HepG2 (cell line): ENCODE results near the gene PRMT2. TPM values are rescaled to one million over a fixed set of nuclear protein-coding genes. Genes with fewer than 3 reads are reported as not detected.

ENCODE experiments used
- FOSL2 ChIP-seq: sonication (generic); formaldehyde crosslinking; IDR thresholded peaks from 2 replicates; pipeline ENCODE4 v1.4.0; 2020; ENCODE audit warnings: missing genetic modification reagents
- FOXJ3 ChIP-seq: sonication (generic); formaldehyde crosslinking; IDR thresholded peaks from 2 replicates; pipeline ENCODE4 v1.4.0; 2020; ENCODE audit warnings: missing genetic modification reagents, mild to moderate bottlenecking, borderline replicate concordance
- GTF2F1 ChIP-seq: fragments of 150-350 bp; IDR thresholded peaks from 2 replicates; pipeline ENCODE4 v1.6.1; 2014; ENCODE audit warnings: low read length
- HOXA5 ChIP-seq: sonication (generic); formaldehyde crosslinking; IDR thresholded peaks from 2 replicates; pipeline ENCODE4 v1.4.0; 2020; ENCODE audit warnings: missing genetic modification reagents
- KDM3A ChIP-seq: IDR thresholded peaks from 2 replicates; pipeline ENCODE4 v1.6.1; 2018; ENCODE audit warnings: low read depth, missing compliant biosample characterization
- LCORL ChIP-seq, 2 experiments: fragments of 450-650 bp in 1 of 2; sonication (generic) in 1 of 2; formaldehyde crosslinking in 1 of 2; IDR thresholded peaks; 2 replicates each; pipeline versions ENCODE4 v1.5.0 to v1.6.1; 2017 to 2020; ENCODE audit warnings: antibody characterized with exemption in 1 of 2, missing genetic modification reagents in 1 of 2
- MED1 ChIP-seq: sonication (generic); formaldehyde crosslinking; IDR thresholded peaks from 2 replicates; pipeline ENCODE4 v1.4.0; 2020; ENCODE audit warnings: missing genetic modification reagents
- MXD4 ChIP-seq: IDR thresholded peaks from 2 replicates; pipeline ENCODE4 v1.6.1; 2016; ENCODE audit warnings: mild to moderate bottlenecking, missing biosample characterization, missing genetic modification reagents
- POGZ ChIP-seq: sonication (generic); formaldehyde crosslinking; IDR thresholded peaks from 2 replicates; pipeline ENCODE4 v1.4.0; 2020; ENCODE audit warnings: mild to moderate bottlenecking, missing genetic modification reagents
- POLR2A ChIP-seq, 2 experiments: IDR thresholded peaks; 2 replicates each; pipeline ENCODE4 v1.6.1; 2011; ENCODE audit warnings: low read depth in 2 of 2, low read length in 2 of 2, mild to moderate bottlenecking in 1 of 2, moderate library complexity in 1 of 2; ENCODE audit not compliant: insufficient read depth in 1 of 2
- POLR2G ChIP-seq: fragments of 200-400 bp; formaldehyde crosslinking; IDR thresholded peaks from 2 replicates; pipeline ENCODE4 v1.6.1; 2018; ENCODE audit warnings: mild to moderate bottlenecking, low read depth, low read length, moderate library complexity
- SAP130 ChIP-seq: IDR thresholded peaks from 2 replicates; pipeline ENCODE4 v1.6.1; 2016; ENCODE audit warnings: low read depth
- SNAPC2 ChIP-seq: sonication (generic); formaldehyde crosslinking; IDR thresholded peaks from 2 replicates; pipeline ENCODE4 v1.8.1; 2022; ENCODE audit warnings: mild to moderate bottlenecking, missing genetic modification reagents
- THYN1 ChIP-seq: sonication (generic); formaldehyde crosslinking; IDR thresholded peaks from 2 replicates; pipeline ENCODE4 v1.8.1; 2023; ENCODE audit warnings: low read depth, mild to moderate bottlenecking, moderate library complexity, missing genetic modification reagents, borderline replicate concordance
- YY1 ChIP-seq: IDR thresholded peaks from 2 replicates; pipeline ENCODE4 v1.6.1; 2011; ENCODE audit warnings: low read length, low read depth, moderate library complexity, mild to moderate bottlenecking; ENCODE audit not compliant: insufficient read depth, insufficient replicate concordance
- ZFP90 ChIP-seq: sonication (generic); formaldehyde crosslinking; IDR thresholded peaks from 2 replicates; pipeline ENCODE4 v1.8.0; 2022; ENCODE audit warnings: missing genetic modification reagents, mild to moderate bottlenecking, inconsistent platforms, borderline replicate concordance
- ZNF282 ChIP-seq: fragments of 450-650 bp; IDR thresholded peaks from 2 replicates; pipeline ENCODE4 v1.6.1; 2018; ENCODE audit not compliant: partially characterized antibody
- ZNF598 ChIP-seq: sonication (generic); formaldehyde crosslinking; IDR thresholded peaks from 2 replicates; pipeline ENCODE4 v1.5.1; 2020; ENCODE audit warnings: mild to moderate bottlenecking, missing genetic modification reagents, borderline replicate concordance
- ZNF607 ChIP-seq: sonication (generic); formaldehyde crosslinking; IDR thresholded peaks from 2 replicates; pipeline ENCODE4 v1.5.1; 2020; ENCODE audit warnings: missing genetic modification reagents, mild to moderate bottlenecking, borderline replicate concordance
- ZNF629 ChIP-seq: sonication (generic); formaldehyde crosslinking; conservative IDR thresholded peaks from 2 replicates; pipeline ENCODE4 v1.5.0; 2020; ENCODE audit warnings: missing genetic modification reagents
- ZNF773 ChIP-seq: sonication (generic); formaldehyde crosslinking; IDR thresholded peaks from 2 replicates; pipeline ENCODE4 v1.4.0; 2020; ENCODE audit warnings: missing genetic modification reagents, borderline replicate concordance
- ZZZ3 ChIP-seq: sonication (generic); formaldehyde crosslinking; IDR thresholded peaks from 2 replicates; pipeline ENCODE4 v1.4.0; 2020; ENCODE audit warnings: missing genetic modification reagents, mild to moderate bottlenecking, borderline replicate concordance
- polyA plus RNA-seq, 8 experiments: library from polyadenylated mRNA; depleted of rRNA in 3 of 8; stranded (reverse) in 7 of 8; unstranded in 1 of 8; fragments of >200 nt; fragmentation: Illumina TruSeq in 4 of 8; extraction: Trizol in 4 of 8; gene quantifications; 2 replicates each; pipeline versions ENCODE4 v1.2.1 to v1.2.3, GENCODE V29; 2011 to 2016; ENCODE audit warnings: low read depth in 4 of 8, missing spikeins in 1 of 8, mixed read lengths in 1 of 8; ENCODE audit not compliant: insufficient read depth in 1 of 8
- total RNA-seq, 5 experiments: library from RNA; depleted of rRNA; stranded (reverse); fragments of >200 nt; fragmentation: Illumina TruSeq; extraction: Trizol; gene quantifications; 2 replicates each; pipeline ENCODE4 v1.2.3, GENCODE V29; 2016; ENCODE audit warnings: low read depth in 1 of 5
- TF ChIP-seq, protein P1 (sequence below), 2 experiments: sonication (generic) in 1 of 2; formaldehyde crosslinking in 1 of 2; IDR thresholded peaks; 2 replicates each; pipeline versions ENCODE4 v1.5.1 to v1.6.1; 2011 to 2020; ENCODE audit warnings: borderline replicate concordance in 1 of 2, low read depth in 1 of 2, low read length in 1 of 2, mild to moderate bottlenecking in 1 of 2, missing genetic modification reagents in 1 of 2, moderate library complexity in 1 of 2
- TF ChIP-seq, protein P2 (sequence below): sonication (generic); formaldehyde crosslinking; IDR thresholded peaks from 2 replicates; pipeline ENCODE4 v1.4.0; 2020; ENCODE audit warnings: mild to moderate bottlenecking, missing genetic modification reagents
- TF ChIP-seq, protein P3 (sequence below): IDR thresholded peaks from 2 replicates; pipeline ENCODE4 v1.6.1; 2012; ENCODE audit warnings: low read length, improper control_type of control experiment

PRMT2 gene
- total and polyA plus RNA-seq, 2 of the 13 experiments (the other 11 are each of a cell fraction or from before 2014, with no cell fraction given): 54.4 to 78.8 TPM

DNA sequence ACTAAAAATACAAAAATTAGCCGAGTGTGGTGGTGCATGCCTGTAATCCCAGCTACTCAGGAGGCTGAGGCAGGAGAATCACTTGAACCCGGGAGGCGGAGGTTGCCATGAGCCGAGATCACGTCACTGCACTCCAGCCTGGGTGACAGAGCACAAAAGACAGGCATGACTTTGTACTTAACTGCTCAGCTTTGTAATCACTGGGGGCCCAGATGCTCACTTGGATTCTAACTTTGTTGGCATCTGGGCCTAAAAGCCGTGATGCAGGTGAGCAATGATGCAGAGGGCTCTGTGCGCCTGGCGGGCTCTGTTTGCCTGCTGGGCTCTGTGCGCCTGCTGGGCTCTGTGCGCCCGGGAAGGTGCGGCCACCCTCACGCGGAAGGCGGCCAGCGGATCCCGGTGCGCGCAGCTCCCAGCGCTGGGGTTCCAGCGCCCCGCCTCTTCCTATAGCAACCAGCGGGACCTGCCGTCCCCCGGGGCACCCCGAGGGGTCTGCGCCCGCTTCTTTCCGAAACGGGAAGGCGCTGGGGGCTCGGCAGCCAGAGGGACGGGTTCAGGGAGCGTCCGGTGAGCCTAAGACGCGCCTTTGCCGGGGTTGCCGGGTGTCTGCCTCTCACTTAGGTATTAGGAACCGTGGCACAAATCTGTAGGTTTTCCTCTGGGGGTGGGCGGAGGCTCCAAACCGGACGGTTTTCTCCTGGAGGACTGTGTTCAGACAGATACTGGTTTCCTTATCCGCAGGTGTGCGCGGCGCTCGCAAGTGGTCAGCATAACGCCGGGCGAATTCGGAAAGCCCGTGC lies 31.7 kb downstream of the PRMT2 start (continued):
- no peak for TF ChIP-seq ZNF607 (CRISPR knock-in tag)
- TF ChIP-seq MXD4 (CRISPR knock-in tag): no peak
- TF ChIP-seq HOXA5: no peak
- no peak for TF ChIP-seq ZNF773 (CRISPR knock-in tag)
- no peak for TF ChIP-seq FOSL2 (CRISPR knock-in tag)
- no peak for TF ChIP-seq GTF2F1
- TF ChIP-seq POLR2G: peak; percentile 29
- no peak for TF ChIP-seq YY1
- TF ChIP-seq FOXJ3 (CRISPR knock-in tag): no peak
- TF ChIP-seq LCORL (IDR thresholded peaks at IDR 0.05): no peak
- TF ChIP-seq LCORL (CRISPR knock-in tag; IDR thresholded peaks at IDR 0.05): no peak
- TF ChIP-seq THYN1: no peak
- TF ChIP-seq ZNF629 (CRISPR knock-in tag): no peak
- no peak for TF ChIP-seq ZNF598
- TF ChIP-seq, protein P1, sequence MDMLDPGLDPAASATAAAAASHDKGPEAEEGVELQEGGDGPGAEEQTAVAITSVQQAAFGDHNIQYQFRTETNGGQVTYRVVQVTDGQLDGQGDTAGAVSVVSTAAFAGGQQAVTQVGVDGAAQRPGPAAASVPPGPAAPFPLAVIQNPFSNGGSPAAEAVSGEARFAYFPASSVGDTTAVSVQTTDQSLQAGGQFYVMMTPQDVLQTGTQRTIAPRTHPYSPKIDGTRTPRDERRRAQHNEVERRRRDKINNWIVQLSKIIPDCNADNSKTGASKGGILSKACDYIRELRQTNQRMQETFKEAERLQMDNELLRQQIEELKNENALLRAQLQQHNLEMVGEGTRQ (IDR thresholded peaks at IDR 0.05; ENCODE audit: low read depth, low read length): no peak
- TF ChIP-seq, protein P1 (CRISPR knock-in tag; IDR thresholded peaks at IDR 0.05; ENCODE audit: borderline replicate concordance): no peak
- TF ChIP-seq, protein P2, sequence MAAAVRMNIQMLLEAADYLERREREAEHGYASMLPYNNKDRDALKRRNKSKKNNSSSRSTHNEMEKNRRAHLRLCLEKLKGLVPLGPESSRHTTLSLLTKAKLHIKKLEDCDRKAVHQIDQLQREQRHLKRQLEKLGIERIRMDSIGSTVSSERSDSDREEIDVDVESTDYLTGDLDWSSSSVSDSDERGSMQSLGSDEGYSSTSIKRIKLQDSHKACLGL: no peak
- no peak for TF ChIP-seq ZNF282
- no peak for TF ChIP-seq ZZZ3 (CRISPR knock-in tag)
- TF ChIP-seq MED1 (CRISPR knock-in tag): no peak
- no peak for TF ChIP-seq POGZ (CRISPR knock-in tag)
- TF ChIP-seq, protein P3, sequence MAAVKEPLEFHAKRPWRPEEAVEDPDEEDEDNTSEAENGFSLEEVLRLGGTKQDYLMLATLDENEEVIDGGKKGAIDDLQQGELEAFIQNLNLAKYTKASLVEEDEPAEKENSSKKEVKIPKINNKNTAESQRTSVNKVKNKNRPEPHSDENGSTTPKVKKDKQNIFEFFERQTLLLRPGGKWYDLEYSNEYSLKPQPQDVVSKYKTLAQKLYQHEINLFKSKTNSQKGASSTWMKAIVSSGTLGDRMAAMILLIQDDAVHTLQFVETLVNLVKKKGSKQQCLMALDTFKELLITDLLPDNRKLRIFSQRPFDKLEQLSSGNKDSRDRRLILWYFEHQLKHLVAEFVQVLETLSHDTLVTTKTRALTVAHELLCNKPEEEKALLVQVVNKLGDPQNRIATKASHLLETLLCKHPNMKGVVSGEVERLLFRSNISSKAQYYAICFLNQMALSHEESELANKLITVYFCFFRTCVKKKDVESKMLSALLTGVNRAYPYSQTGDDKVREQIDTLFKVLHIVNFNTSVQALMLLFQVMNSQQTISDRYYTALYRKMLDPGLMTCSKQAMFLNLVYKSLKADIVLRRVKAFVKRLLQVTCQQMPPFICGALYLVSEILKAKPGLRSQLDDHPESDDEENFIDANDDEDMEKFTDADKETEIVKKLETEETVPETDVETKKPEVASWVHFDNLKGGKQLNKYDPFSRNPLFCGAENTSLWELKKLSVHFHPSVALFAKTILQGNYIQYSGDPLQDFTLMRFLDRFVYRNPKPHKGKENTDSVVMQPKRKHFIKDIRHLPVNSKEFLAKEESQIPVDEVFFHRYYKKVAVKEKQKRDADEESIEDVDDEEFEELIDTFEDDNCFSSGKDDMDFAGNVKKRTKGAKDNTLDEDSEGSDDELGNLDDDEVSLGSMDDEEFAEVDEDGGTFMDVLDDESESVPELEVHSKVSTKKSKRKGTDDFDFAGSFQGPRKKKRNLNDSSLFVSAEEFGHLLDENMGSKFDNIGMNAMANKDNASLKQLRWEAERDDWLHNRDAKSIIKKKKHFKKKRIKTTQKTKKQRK: no peak
- peak; percentile 32; the same call in 1 of the 2 replicates for TF ChIP-seq SAP130 (CRISPR knock-in tag)
- TF ChIP-seq KDM3A (CRISPR knock-in tag): no peak
- TF ChIP-seq ZFP90: 0 out of 2 replicates have a peak, but pooled peaks have one; percentile 2
- TF ChIP-seq SNAPC2 (CRISPR knock-in tag): 0 out of 2 replicates have a peak, but pooled peaks have one; percentile 14
- peak in 1 of 2 experiments; percentile 27; a peak in 1 of 4 replicates for TF ChIP-seq POLR2A (IDR thresholded peaks at IDR 0.05; ENCODE audit: insufficient read depth in 1 of 2, low read depth in 2 of 2, low read length in 2 of 2)
